Mononuclear cell (primary cell): ENCODE results near the gene MYCT1. TPM values are rescaled to one million over a fixed set of nuclear protein-coding genes. Genes with fewer than 3 reads are reported as not detected.
"Not testable (repeated sequence)": the region's sequence is repeated elsewhere in the genome, so short reads cannot be mapped to it uniquely, and the experiment has no call there.

Experiments used
- H3K27me3 ChIP-seq: 2 replicates; pipeline ENCODE4 v1.6.0; 2011; ENCODE audit warnings: low read length, control low read depth; ENCODE audit not compliant: insufficient read depth
- H3K4me1 ChIP-seq: 2 replicates; pipeline ENCODE4 v1.5.1; 2011; ENCODE audit warnings: mild to moderate bottlenecking, low read length, control low read depth; ENCODE audit not compliant: insufficient read depth
- H3K4me3 ChIP-seq: 2 replicates; pipeline ENCODE4 v1.5.1; 2011; ENCODE audit warnings: mild to moderate bottlenecking, low read length, moderate library complexity
- H3K9me3 ChIP-seq: 2 replicates; pipeline ENCODE4 v1.5.1; 2011; ENCODE audit warnings: low read depth, mild to moderate bottlenecking, control low read depth, low read length
- total RNA-seq: library from RNA; depleted of rRNA; stranded (reverse); fragments of >200 nt; gene quantifications from one replicate; pipeline ENCODE4 v1.2.3, GENCODE V29; 2012

Gene MYCT1, protein sequence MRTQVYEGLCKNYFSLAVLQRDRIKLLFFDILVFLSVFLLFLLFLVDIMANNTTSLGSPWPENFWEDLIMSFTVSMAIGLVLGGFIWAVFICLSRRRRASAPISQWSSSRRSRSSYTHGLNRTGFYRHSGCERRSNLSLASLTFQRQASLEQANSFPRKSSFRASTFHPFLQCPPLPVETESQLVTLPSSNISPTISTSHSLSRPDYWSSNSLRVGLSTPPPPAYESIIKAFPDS
- 2.5 TPM for total RNA-seq

DNA sequence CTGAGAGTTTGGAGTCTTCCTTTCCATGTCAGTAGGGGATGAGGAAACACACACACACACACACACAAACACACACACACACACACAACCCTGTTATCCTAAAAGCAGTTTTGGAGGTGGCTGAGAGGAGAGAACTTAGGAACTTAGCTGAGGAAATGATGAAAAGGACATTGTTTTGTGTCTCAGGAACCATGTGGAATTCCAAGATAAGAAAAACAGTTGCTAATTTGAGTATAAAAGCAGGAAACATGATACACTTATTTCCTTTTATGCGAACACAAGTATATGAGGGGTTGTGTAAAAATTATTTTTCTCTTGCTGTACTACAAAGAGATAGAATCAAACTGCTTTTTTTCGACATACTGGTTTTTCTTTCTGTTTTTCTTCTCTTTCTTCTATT is at the start of gene MYCT1:
Gene MYCT1, plus strand, starts transcription at position 264 of the 400 bp plus-strand sequence. Its CDS starts 6 bp downstream, at position 270.
- Histone ChIP-seq H3K4me1 (no peaks in the 10 kb centered on the region), H3K9me3 (no peaks in the 10 kb centered on the region), H3K4me3 (no peak within 1 kb of the TSS), H3K27me3 (peaks cover 11% of the 10 kb centered on the region)

DNA sequence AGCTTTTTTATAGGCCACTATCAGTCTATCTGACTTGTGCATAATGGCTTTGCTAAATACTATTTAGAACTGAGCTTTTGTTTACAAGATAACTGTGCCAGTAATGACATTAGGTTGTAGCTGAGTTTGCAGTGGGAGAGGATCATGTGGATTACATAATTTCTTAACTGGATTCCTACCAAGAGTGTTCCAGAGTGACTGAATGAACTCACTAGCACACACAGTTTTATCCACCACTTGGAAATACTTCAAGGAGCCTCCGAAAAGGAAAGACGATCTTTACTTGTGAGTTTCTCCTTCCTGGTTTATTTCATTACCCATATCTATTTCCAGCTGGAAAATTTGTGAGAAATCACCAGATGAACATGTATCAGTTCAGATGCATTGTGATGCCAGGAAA is 49.6 kb upstream of the MYCT1 start:
- Histone ChIP-seq H3K4me3 (no peak overlapping the region), H3K27me3 (no peaks in the 10 kb centered on the region), H3K9me3 (no peaks in the 10 kb centered on the region), H3K4me1 (no peaks in the 10 kb centered on the region)

DNA sequence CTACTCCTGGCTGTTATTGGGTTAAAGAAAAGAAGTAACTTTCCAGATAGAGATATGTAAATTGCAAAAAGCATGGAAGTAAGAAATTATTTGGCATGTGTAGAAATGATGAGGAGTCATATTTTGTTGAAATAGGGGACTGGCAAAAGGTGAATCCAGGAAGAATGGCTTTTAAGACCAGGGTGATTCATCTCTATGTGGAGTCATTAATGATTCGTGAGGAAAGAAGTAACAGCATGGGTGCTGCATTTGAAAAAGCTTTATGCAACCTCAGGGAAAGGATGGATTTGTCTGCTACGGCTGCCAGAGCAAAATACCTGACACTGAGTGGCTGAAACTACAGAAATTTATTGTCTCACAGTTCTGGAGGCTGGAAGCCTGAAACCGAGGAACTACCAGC is 45.7 kb upstream of the MYCT1 start:
- Histone ChIP-seq H3K27me3 (no peaks in the 10 kb centered on the region), H3K4me1 (no peaks in the 10 kb centered on the region), H3K9me3 (no peaks in the 10 kb centered on the region), H3K4me3 (no peak overlapping the region)

DNA sequence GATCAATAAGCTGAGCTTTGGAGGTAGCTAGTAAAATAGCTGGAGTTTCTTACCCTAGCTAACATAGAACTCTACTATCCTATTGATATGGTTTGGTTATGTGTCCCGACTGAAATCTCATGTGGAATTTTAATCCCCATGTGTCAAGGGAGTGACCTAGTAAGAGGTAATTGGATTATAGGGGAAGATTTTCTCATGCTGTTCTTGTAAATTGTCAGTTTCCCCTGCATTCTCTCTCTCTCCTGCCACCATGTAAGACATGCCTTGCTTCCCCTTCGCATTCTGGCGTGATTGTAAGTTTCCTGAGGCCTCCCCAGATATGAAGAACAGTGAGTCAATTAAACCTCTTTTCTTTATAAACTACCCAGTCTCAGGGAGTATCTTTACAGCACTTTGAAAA is 35.9 kb upstream of the MYCT1 start:
- H3K27me3 ChIP-seq: no peaks in the 10 kb centered on the region
- no peak overlapping the region for H3K4me3 ChIP-seq
- H3K9me3 ChIP-seq: no peaks in the 10 kb centered on the region
- H3K4me1 ChIP-seq: no peaks in the 10 kb centered on the region

DNA sequence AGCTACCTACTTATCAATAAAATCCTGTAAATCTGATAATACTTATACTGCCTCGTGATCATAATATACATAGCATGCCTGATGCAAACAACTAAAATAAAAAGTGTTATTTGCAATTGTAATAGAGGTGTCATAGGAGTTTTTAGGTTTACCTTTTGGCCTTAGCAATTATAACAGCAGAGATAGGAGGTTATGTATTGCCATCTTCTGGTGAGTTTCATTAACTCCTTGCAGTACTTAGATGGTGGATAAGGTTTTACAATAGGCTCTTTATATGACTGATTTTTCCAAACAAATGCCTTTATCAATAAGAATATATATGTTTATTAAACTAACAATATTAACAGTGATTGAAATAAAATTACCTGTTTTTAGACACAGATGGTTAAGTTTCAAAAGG is 27.8 kb upstream of the MYCT1 start:
- no peaks in the 10 kb centered on the region for H3K4me1 ChIP-seq
- no peaks in the 10 kb centered on the region for H3K27me3 ChIP-seq
- no peaks in the 10 kb centered on the region for H3K9me3 ChIP-seq
- no peak overlapping the region for H3K4me3 ChIP-seq

DNA sequence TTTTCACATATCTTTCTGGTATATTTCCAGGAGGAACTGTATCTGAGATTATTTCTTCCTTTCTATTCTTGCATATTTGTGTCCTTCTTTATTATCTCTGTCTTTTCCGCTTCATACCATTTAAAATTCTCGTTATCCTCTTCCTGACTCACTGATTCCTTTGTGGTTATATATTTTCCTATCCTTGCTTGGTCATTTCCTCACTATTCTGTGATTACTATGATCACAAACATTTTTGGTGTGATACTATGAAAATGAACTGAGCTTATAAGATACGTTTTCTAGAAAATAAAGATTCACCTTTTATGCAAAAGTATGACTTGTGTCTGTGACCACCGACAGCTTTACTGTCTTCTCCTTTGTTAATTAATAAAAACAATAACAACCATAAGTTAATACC is 26.5 kb upstream of the MYCT1 start:
- no peaks in the 10 kb centered on the region for H3K4me1 ChIP-seq
- H3K27me3 ChIP-seq: no peaks in the 10 kb centered on the region

DNA sequence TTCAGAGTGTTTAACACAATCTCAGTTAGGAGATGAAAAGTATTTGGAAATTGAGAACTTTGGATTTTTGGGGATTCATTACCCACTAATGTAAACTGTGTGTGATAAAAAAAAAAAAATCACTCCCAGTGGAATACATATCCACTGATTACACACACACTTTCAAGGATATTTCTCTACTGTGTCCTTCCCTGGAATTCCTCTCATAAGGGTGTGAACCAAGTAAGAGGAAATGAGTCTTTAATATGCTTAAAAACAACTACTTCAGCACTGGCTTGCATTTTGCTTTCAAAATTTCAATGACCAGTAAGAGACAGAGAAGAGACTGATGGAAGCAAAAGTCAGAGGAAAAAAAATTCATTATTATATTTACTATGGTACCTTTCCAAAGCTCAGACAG is 24.5 kb upstream of the MYCT1 start:
- no peaks in the 10 kb centered on the region for H3K9me3 ChIP-seq
- no peaks in the 10 kb centered on the region for H3K27me3 ChIP-seq
- H3K4me3 ChIP-seq: no peak overlapping the region
- no peaks in the 10 kb centered on the region for H3K4me1 ChIP-seq

More for the DNA sequence above, 26.5 kb upstream of the MYCT1 start:
- no peak overlapping the region for H3K4me3 ChIP-seq
- H3K9me3 ChIP-seq: no peaks in the 10 kb centered on the region

DNA sequence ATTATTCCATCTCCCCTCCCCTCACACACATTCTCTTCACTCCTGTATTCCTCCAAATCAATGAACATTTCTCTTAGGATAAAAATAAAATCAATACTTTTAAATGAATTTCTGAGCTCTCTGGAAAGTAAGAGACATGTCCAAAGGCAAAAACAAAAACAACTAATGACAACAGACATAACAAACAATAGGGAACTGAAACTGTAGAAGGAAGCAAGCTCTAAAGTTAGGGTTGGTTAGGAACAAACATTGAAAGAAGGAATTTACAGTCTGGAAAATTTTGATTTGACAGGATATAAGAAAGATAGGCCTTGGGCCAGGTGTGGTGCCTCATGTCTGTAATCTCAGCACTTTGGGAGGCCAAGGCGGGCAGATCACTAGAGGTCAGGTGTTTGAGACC is 17.5 kb upstream of the MYCT1 start:
- no peaks in the 10 kb centered on the region for H3K4me1 ChIP-seq
- no peak overlapping the region for H3K4me3 ChIP-seq
- no peaks in the 10 kb centered on the region for H3K27me3 ChIP-seq
- H3K9me3 ChIP-seq: no peaks in the 10 kb centered on the region

DNA sequence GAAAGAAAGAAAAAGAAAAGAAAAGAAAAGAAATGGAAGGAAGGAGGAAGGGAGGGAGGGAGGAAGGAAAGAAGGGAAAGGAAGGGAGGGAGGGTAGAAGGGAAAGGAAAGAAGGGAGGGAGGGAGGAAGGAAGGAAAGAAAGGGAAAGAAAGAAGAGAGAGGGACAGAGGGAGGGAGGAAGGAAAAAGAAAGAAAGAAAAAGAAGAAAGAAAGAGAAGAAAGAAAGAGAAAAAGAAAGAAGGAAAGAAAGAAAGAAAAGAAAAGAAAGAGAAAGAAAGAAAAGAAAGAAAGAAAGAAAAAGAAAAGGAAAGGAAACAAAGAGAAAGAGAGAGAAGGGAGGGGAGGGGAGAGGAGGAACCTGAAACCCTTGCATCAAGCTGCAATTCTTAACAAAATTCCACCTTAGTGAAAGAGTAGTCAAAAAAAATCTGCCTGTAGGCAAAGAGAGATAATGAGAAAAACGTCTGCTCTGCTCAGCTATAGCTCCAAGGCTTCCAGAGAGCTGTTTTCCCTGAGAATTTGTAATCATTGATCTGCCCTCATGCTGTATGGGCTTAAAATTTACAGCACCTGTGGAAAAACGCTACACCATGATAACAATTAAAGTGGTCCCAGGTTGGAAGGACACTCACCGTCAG is 16.7 kb upstream of the MYCT1 start:
- H3K4me3 ChIP-seq: no peak overlapping the region
- H3K9me3 ChIP-seq: no peaks in the 10 kb centered on the region
- no peaks in the 10 kb centered on the region for H3K4me1 ChIP-seq
- no peaks in the 10 kb centered on the region for H3K27me3 ChIP-seq

DNA sequence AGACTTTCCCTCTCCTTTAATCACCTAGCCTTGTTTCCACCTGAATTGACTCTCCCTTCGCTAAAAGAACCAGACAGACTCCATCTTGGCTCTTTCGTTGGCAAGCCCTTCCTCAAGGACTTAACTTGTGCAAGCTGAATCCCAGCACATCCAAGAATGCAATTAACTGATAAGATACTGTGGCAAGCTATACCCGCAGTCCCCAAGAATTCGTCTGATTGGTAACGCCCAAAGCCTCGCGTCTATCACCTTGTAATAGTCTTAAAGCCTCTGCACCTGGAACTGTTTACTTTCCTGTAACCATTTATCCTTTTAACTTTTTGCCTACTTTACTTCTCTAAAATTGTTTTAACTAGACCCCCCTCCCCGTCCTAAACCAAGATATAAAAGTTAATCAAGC is 15.6 kb upstream of the MYCT1 start:
- no peak overlapping the region for H3K4me3 ChIP-seq
- no peaks in the 10 kb centered on the region for H3K27me3 ChIP-seq

DNA sequence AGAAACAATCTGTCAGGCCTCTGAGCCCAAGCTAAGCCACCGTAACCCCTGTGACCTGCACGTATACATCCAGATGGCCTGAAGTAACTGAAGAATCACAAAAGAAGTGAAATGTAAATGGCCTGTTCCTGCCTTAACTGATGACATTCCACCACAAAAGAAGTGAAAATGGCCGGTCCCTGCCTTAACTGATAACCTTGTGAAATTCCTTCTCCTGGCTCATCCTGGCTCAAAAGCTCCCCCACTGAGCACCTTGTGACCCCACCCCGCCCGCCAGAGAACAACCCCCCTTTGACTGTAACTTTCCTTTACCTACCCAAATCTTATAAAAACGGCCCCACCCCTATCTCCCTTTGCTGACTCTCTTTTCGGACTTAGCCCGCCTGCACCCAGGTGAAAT is 14.8 kb upstream of the MYCT1 start:
- not testable (repeated sequence) for H3K4me1 ChIP-seq, H3K27me3 ChIP-seq, H3K4me3 ChIP-seq, H3K9me3 ChIP-seq

More for the DNA sequence above, 15.6 kb upstream of the MYCT1 start:
- Histone ChIP-seq H3K4me1 (no peaks in the 10 kb centered on the region), H3K9me3 (no peaks in the 10 kb centered on the region)

DNA sequence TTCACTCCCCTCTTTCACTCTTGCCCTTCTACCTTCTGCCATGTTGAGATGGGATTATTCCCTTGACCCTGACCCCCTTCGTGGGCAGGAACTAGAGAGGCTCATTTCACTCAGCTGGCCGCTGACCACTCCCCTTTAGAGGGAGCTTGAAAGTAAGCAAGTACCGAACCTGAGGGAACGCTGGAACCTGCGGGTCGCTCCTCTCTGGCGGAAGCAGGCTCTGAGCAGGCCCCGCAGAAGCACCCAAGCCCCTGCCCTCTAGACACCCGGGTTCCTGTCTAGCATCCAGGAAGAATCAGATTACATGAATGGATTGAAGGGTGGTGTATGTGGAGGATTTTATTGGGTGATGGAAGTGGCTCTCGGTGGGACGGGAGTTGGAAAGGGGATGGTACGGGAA is 11.9 kb upstream of the MYCT1 start:
- Histone ChIP-seq H3K9me3 (no peaks in the 10 kb centered on the region), H3K4me3 (no peak overlapping the region), H3K4me1 (no peaks in the 10 kb centered on the region), H3K27me3 (no peaks in the 10 kb centered on the region)

DNA sequence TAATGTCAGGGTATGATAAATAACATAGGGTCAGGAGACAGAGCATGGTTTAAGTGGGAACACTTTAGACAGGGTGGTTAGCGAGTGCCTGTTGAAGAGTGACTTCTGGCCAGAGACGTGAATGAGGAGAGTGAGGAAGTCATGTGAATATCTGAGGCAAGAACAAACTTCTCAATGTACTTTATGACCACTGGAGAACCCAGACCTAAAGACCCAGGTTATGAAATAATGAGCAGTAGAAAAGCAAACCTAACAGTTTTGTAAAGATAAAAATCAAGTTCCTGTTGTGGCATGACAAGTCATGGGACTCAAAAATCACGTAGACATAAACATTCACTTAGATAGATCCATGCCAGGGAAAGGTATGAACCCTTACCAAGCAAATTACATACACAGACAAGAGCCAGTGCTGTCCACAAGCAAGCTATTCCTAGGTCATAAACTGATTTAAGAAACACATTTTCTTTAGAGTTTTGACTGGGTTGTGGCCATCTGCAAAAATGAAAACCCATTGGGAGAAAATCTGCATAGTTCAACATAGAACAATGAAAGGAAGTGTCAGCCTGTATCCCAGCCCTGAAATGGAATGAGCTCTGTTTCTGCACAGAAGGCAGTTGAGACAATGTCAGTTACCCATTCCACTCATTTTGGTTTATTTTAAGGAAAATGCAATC is 2.2 kb upstream of the MYCT1 start:
- peaks cover 8% of the 10 kb centered on the region for H3K27me3 ChIP-seq
- H3K9me3 ChIP-seq: no peaks in the 10 kb centered on the region
- no peak overlapping the region for H3K4me3 ChIP-seq
- no peaks in the 10 kb centered on the region for H3K4me1 ChIP-seq

DNA sequence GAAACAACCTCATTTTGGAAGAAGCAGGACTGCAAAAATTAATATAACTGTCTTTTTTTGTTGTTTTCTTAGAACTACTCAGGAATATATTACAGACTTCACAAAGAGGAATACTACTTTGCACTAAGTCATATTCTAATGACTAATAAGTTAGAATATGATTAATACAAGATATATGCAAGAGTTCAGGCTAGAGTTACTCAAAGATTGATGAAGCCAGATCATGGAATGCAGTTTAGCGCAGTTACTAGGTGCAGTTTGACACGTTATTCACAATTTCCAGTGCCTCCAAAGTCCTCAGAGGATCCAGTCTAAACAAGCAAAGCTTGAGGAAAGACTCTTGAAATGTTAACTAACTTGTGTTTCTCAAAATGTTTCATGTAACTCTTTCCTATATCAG is 1.2 kb upstream of the MYCT1 start:
- no peaks in the 10 kb centered on the region for H3K4me1 ChIP-seq
- H3K4me3 ChIP-seq: no peak overlapping the region

DNA sequence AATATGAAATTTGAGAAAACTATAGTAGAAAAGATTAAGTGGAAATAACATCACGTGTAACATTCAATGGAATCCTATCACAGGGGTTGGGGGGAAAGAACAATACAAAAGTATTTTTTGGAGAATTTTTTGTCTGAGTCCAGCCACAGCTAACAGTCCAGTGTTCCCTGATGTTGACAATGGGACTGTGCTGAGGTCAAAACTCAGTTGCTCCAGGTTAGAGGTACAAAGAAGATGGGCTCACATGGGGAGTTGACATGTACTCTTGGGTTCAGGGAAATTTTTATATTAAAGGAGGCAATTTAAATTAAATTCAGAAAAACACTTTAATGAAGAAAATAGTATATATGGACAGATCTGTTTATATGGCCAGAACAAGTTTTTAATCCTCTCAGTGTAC is 995 bp downstream of the MYCT1 start:
- H3K4me1 ChIP-seq: no peaks in the 10 kb centered on the region
- no peaks in the 10 kb centered on the region for H3K9me3 ChIP-seq
- H3K27me3 ChIP-seq: peaks cover 11% of the 10 kb centered on the region
- H3K4me3 ChIP-seq: no peak overlapping the region

More for the DNA sequence above, 1.2 kb upstream of the MYCT1 start:
- peaks cover 8% of the 10 kb centered on the region for H3K27me3 ChIP-seq
- H3K9me3 ChIP-seq: no peaks in the 10 kb centered on the region

DNA sequence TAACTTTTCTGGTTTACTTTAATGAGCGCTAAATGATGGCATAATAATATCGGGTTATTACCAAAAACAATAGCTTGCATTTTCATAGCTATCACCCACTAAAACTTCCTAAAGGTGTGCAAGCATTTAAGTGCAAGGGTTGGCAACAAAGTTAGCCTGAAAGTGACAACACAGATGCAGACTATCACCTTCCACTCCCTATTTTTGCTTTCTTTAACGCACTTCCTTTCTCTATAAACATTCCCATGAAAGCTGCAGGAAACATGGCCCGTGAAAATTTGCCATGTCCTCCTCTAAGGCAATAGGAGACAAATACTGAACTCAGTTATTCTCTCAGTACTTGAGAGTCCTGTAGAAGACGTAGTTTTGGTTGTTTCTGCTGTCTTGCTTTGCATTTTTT is 2.7 kb downstream of the MYCT1 start:
- Histone ChIP-seq H3K27me3 (peaks cover 11% of the 10 kb centered on the region), H3K9me3 (no peaks in the 10 kb centered on the region), H3K4me3 (no peak overlapping the region), H3K4me1 (no peaks in the 10 kb centered on the region)
